ENCODE data around the gene ODAM. TPM values are rescaled to one million over a fixed set of nuclear protein-coding genes. Genes with fewer than 3 reads are reported as not detected.

Gene ODAM
- polyA plus RNA-seq, 3 donors: not detected

DNA sequence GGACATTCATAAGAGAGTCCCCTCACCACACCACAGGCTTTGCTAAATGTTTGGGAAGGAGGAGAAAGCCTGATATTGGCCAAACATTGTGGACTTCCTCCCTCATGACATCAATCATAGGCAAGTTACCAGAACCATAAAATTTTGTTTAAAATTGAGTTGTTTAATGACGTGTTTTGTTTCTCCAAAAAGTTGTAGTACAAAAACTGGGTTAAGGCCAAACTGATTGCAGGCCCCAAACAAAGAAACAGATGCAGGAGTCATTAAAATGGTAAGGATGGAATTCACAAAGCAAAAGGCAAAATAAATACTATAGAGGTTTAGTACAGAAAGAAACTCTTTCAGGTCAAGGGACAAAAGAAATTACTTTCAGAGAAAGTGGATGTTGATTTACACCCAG lies 3.9 kb upstream of the ODAM start:
- H3K27ac ChIP-seq (ENCODE audit: low read depth in 1 of 2, low read length in 2 of 2): no peak overlapping the region
- H3K36me3 ChIP-seq (replicated peaks in 1 of 2; ENCODE audit: control insufficient read depth in 1 of 2, insufficient read depth in 2 of 2, low read length in 2 of 2): no peaks in the 10 kb centered on the region
- no peaks in the 10 kb centered on the region for H3K36me3 Mint-ChIP-seq

DNA sequence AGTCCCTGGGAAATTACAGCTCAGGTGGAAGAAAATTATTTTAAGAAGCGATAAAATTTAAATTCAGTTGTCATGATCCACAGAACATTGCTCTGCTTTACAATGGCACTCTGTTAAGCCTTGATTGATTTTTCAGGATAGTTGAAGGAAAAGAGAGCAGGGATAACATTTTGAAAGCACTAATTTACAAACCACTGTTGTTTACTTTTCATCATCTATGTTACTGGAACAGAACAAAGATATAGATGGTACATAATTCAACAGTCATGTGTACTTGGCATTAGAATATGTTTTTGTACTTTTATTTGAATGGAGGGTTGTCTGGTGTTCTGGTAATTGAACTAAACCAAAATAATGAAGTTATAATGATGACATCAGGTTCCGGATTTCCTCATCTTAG lies 2.6 kb upstream of the ODAM start:
- no peak overlapping the region for H3K4me3 ChIP-seq (replicated peaks in 1 of 3; ENCODE audit: low read depth in 2 of 3, low read length in 3 of 3)
- H3K9ac ChIP-seq (ENCODE audit: insufficient read depth, low read length, poor library complexity, severe bottlenecking): no peak overlapping the region
- H3K4me3 Mint-ChIP-seq: no peak overlapping the region
- H3K27ac ChIP-seq (ENCODE audit: low read depth in 1 of 2, low read length in 2 of 2): no peak overlapping the region
- no CpG with 5 or more reads among the region's 2 CpGs for WGBS (ENCODE audit: insufficient coverage)
- H3K36me3 Mint-ChIP-seq: no peaks in the 10 kb centered on the region
- H4K20me1 ChIP-seq (ENCODE audit: insufficient read depth, low read length): no peaks in the 10 kb centered on the region
- no peaks in the 10 kb centered on the region for H3K4me1 Mint-ChIP-seq
- no peak overlapping the region for H2AFZ ChIP-seq (ENCODE audit: insufficient read depth, low read depth, low read length, poor library complexity, severe bottlenecking)
- DNase-seq: no peak
- no peak overlapping the region for H3K27ac Mint-ChIP-seq
- no peaks in the 10 kb centered on the region for H3K27me3 ChIP-seq (ENCODE audit: control insufficient read depth in 2 of 2, insufficient read depth in 2 of 2, low read length in 2 of 2)
- no peaks in the 10 kb centered on the region for H3K4me1 ChIP-seq (ENCODE audit: control insufficient read depth in 1 of 2, insufficient read depth in 2 of 2, low read length in 2 of 2)
- intact Hi-C loops (cut with micrococcal nuclease): no loop called here
- no peaks in the 10 kb centered on the region for H3K79me2 ChIP-seq (ENCODE audit: insufficient read depth, low read length)
- H3K9me3 Mint-ChIP-seq: peaks cover 0 to 2% (median 0%) of the 10 kb centered on the region in 7 donors
- H3K9me3 ChIP-seq (replicated peaks in 1 of 2; ENCODE audit: control insufficient read depth in 1 of 2, insufficient read depth in 1 of 2, low read length in 2 of 2): no peaks in the 10 kb centered on the region
- peaks cover 0 to 3% (median 0%) of the 10 kb centered on the region in 3 donors for H3K27me3 Mint-ChIP-seq (ENCODE audit: low read depth in 3 of 3)
- H3K4me2 ChIP-seq (replicated peaks; ENCODE audit: extremely low read depth, low read length, poor library complexity, severe bottlenecking): no peak overlapping the region
- H3K36me3 ChIP-seq (replicated peaks in 1 of 2; ENCODE audit: control insufficient read depth in 1 of 2, insufficient read depth in 2 of 2, low read length in 2 of 2): no peaks in the 10 kb centered on the region
- TF ChIP-seq CTCF (IDR thresholded peaks at IDR 0.05): no peak

More for the DNA sequence above, 3.9 kb upstream of the ODAM start:
- intact Hi-C loops (cut with micrococcal nuclease): no loop called here
- no peak for DNase-seq
- peaks cover 0 to 3% (median 0%) of the 10 kb centered on the region in 3 donors for H3K27me3 Mint-ChIP-seq (ENCODE audit: low read depth in 3 of 3)
- Histone ChIP-seq H4K20me1 (ENCODE audit: insufficient read depth, low read length) (no peaks in the 10 kb centered on the region), H3K27me3 (ENCODE audit: control insufficient read depth in 2 of 2, insufficient read depth in 2 of 2, low read length in 2 of 2) (no peaks in the 10 kb centered on the region), H3K9me3 (replicated peaks in 1 of 2; ENCODE audit: control insufficient read depth in 1 of 2, insufficient read depth in 1 of 2, low read length in 2 of 2) (no peaks in the 10 kb centered on the region), H3K79me2 (ENCODE audit: insufficient read depth, low read length) (no peaks in the 10 kb centered on the region), H3K4me1 (ENCODE audit: control insufficient read depth in 1 of 2, insufficient read depth in 2 of 2, low read length in 2 of 2) (no peaks in the 10 kb centered on the region), H2AFZ (ENCODE audit: insufficient read depth, low read depth, low read length, poor library complexity, severe bottlenecking) (no peak overlapping the region), H3K4me2 (replicated peaks; ENCODE audit: extremely low read depth, low read length, poor library complexity, severe bottlenecking) (no peak overlapping the region), H3K4me3 (replicated peaks in 1 of 3; ENCODE audit: low read depth in 2 of 3, low read length in 3 of 3) (no peak overlapping the region), H3K9ac (ENCODE audit: insufficient read depth, low read length, poor library complexity, severe bottlenecking) (no peak overlapping the region)
- H3K4me3 Mint-ChIP-seq: no peak overlapping the region
- peaks cover 0 to 2% (median 0%) of the 10 kb centered on the region in 7 donors for H3K9me3 Mint-ChIP-seq
- no peaks in the 10 kb centered on the region for H3K4me1 Mint-ChIP-seq
- no peak overlapping the region for H3K27ac Mint-ChIP-seq
- WGBS (ENCODE audit: insufficient coverage): 40% methylated on average over 1 of the region's 1 CpG
- TF ChIP-seq CTCF (IDR thresholded peaks at IDR 0.05): no peak

Measured in CD14-positive monocyte (primary cell).